HEK293 (cell line): ENCODE measurements around the gene FAM227B.

Experiments
- CTCF ChIA-PET: fragments of 350-600 bp; formaldehyde crosslinking; extraction: SDS; loops from one replicate; lab custom pipeline; 2021; ENCODE audit warnings: antibody characterized with exemption; lab: Yijun Ruan, JAX
- POLR2A ChIA-PET: fragments of 300-600 bp; formaldehyde crosslinking; extraction: SDS; loops from one replicate; lab custom pipeline; 2020; ENCODE audit warnings: antibody characterized with exemption, inconsistent platforms; lab: Yijun Ruan, JAX
- H3K27ac ChIP-seq: fragments of 200-500 bp; sonication (Bioruptor generic); 2 replicates; pipeline ENCODE4 v1.5.1; 2014; ENCODE audit warnings: low read depth, low read length, control low read depth, inconsistent platforms; ENCODE audit errors: extremely low read depth
- H3K36me3 ChIP-seq, 2 experiments: fragments of 200-500 bp in 1 of 2; sonication (Bioruptor generic) in 1 of 2; 1 replicate in 1 of 2; 2 replicates in 1 of 2; pipeline ENCODE4 v1.5.1; 2014 to 2017; ENCODE audit warnings: inconsistent platforms in 2 of 2, low read length in 2 of 2; ENCODE audit not compliant: control insufficient read depth in 2 of 2, insufficient read depth in 1 of 2
- H3K4me1 ChIP-seq: fragments of 200-500 bp; sonication (Bioruptor generic); 2 replicates; pipeline ENCODE4 v1.5.1; 2014; ENCODE audit warnings: mild to moderate bottlenecking, low read length, inconsistent platforms; ENCODE audit not compliant: control insufficient read depth, insufficient read depth
- H3K4me3 ChIP-seq: 2 replicates; pipeline ENCODE4 v1.5.1; 2011; ENCODE audit warnings: low read depth, mild to moderate bottlenecking, control low read depth, low read length, moderate library complexity
- H3K9me3 ChIP-seq: fragments of 200-500 bp; sonication (Bioruptor generic); 2 replicates; pipeline ENCODE4 v1.5.1; 2014; ENCODE audit warnings: low read depth, low read length, inconsistent platforms; ENCODE audit not compliant: control insufficient read depth, insufficient read depth
- GLI4 ChIP-seq: fragments of 450-650 bp; formaldehyde crosslinking; IDR thresholded peaks from 2 replicates; pipeline ENCODE4 v1.5.1; 2016; ENCODE audit warnings: missing biosample characterization, missing genetic modification characterization
- KLF1 ChIP-seq: fragments of 450-650 bp; formaldehyde crosslinking; IDR thresholded peaks from 2 replicates; pipeline ENCODE4 v1.5.1; 2016; ENCODE audit warnings: missing biosample characterization, missing genetic modification characterization
- KLF16 ChIP-seq: fragments of 450-650 bp; formaldehyde crosslinking; IDR thresholded peaks from 2 replicates; pipeline ENCODE4 v1.5.1; 2017; ENCODE audit warnings: missing biosample characterization, missing genetic modification characterization
- MYNN ChIP-seq: fragments of 450-650 bp; formaldehyde crosslinking; IDR thresholded peaks from 2 replicates; pipeline ENCODE4 v1.5.1; 2016; ENCODE audit warnings: missing biosample characterization, missing genetic modification characterization, borderline replicate concordance
- OSR2 ChIP-seq: fragments of 450-650 bp; formaldehyde crosslinking; IDR thresholded peaks from 2 replicates; pipeline ENCODE4 v1.5.1; 2016; ENCODE audit warnings: missing biosample characterization, missing genetic modification characterization
- PRDM6 ChIP-seq: fragments of 450-650 bp; formaldehyde crosslinking; IDR thresholded peaks from 2 replicates; pipeline ENCODE4 v1.5.1; 2017; ENCODE audit warnings: missing biosample characterization, missing genetic modification characterization
- TRIM28 ChIP-seq: IDR thresholded peaks from 2 replicates; pipeline ENCODE4 v1.6.1; 2011; ENCODE audit warnings: low read length, control low read depth, borderline replicate concordance
- ZBTB20 ChIP-seq: fragments of 450-650 bp; formaldehyde crosslinking; IDR thresholded peaks from 2 replicates; pipeline ENCODE4 v1.5.1; 2016; ENCODE audit warnings: missing biosample characterization, missing genetic modification characterization
- ZBTB49 ChIP-seq: fragments of 450-650 bp; formaldehyde crosslinking; IDR thresholded peaks from 2 replicates; pipeline ENCODE4 v1.5.1; 2016; ENCODE audit warnings: missing biosample characterization, missing genetic modification characterization, low read depth
- ZNF114 ChIP-seq: fragments of 450-650 bp; formaldehyde crosslinking; IDR thresholded peaks from 2 replicates; pipeline ENCODE4 v1.5.0; 2017; ENCODE audit warnings: missing biosample characterization, missing genetic modification characterization
- ZNF138 ChIP-seq: fragments of 450-650 bp; formaldehyde crosslinking; IDR thresholded peaks from 2 replicates; pipeline ENCODE4 v1.5.1; 2016; ENCODE audit warnings: missing biosample characterization, missing genetic modification characterization, borderline replicate concordance
- ZNF202 ChIP-seq: fragments of 450-650 bp; formaldehyde crosslinking; IDR thresholded peaks from 2 replicates; pipeline ENCODE4 v1.5.1; 2016; ENCODE audit warnings: missing biosample characterization, missing genetic modification characterization, borderline replicate concordance
- ZNF239 ChIP-seq: fragments of 450-650 bp; formaldehyde crosslinking; IDR thresholded peaks from 2 replicates; pipeline ENCODE4 v1.5.1; 2016; ENCODE audit warnings: missing biosample characterization, missing genetic modification characterization
- ZNF292 ChIP-seq: fragments of 450-650 bp; formaldehyde crosslinking; IDR thresholded peaks from 2 replicates; pipeline ENCODE4 v1.5.1; 2016; ENCODE audit warnings: low read depth, missing biosample characterization, missing genetic modification characterization, borderline replicate concordance
- ZNF366 ChIP-seq: fragments of 450-650 bp; formaldehyde crosslinking; conservative IDR thresholded peaks from 2 replicates; pipeline ENCODE4 v1.5.1; 2016; ENCODE audit warnings: missing biosample characterization, missing genetic modification characterization
- ZNF416 ChIP-seq: fragments of 450-650 bp; formaldehyde crosslinking; IDR thresholded peaks from 2 replicates; pipeline ENCODE4 v1.5.1; 2016; ENCODE audit warnings: missing biosample characterization, missing genetic modification characterization
- ZNF433 ChIP-seq: fragments of 450-650 bp; formaldehyde crosslinking; IDR thresholded peaks from 2 replicates; pipeline ENCODE4 v1.5.1; 2016; ENCODE audit warnings: missing biosample characterization, missing genetic modification characterization, low read depth
- ZNF530 ChIP-seq: fragments of 450-650 bp; formaldehyde crosslinking; IDR thresholded peaks from 2 replicates; pipeline ENCODE4 v1.5.1; 2016; ENCODE audit warnings: low read depth, missing biosample characterization, missing genetic modification characterization
- ZNF560 ChIP-seq: fragments of 450-650 bp; formaldehyde crosslinking; IDR thresholded peaks from 2 replicates; pipeline ENCODE4 v1.5.1; 2017; ENCODE audit warnings: missing biosample characterization, missing genetic modification characterization, borderline replicate concordance
- ZNF585B ChIP-seq: fragments of 450-650 bp; formaldehyde crosslinking; IDR thresholded peaks from 2 replicates; pipeline ENCODE4 v1.5.1; 2016; ENCODE audit warnings: missing biosample characterization, missing genetic modification characterization
- ZNF747 ChIP-seq: fragments of 450-650 bp; formaldehyde crosslinking; IDR thresholded peaks from 2 replicates; pipeline ENCODE4 v1.5.1; 2016; ENCODE audit warnings: missing biosample characterization, missing genetic modification characterization
- ZNF776 ChIP-seq: fragments of 450-650 bp; formaldehyde crosslinking; IDR thresholded peaks from 2 replicates; pipeline ENCODE4 v1.5.0; 2017; ENCODE audit warnings: missing biosample characterization, missing genetic modification characterization, borderline replicate concordance
- ZNF830 ChIP-seq: fragments of 450-650 bp; IDR thresholded peaks from 2 replicates; pipeline ENCODE4 v1.5.0; 2018; ENCODE audit warnings: missing biosample characterization, missing genetic modification characterization, low read depth, mild to moderate bottlenecking, moderate library complexity
- ZSCAN18 ChIP-seq: fragments of 450-650 bp; formaldehyde crosslinking; IDR thresholded peaks from 2 replicates; pipeline ENCODE4 v1.5.1; 2016; ENCODE audit warnings: missing biosample characterization, missing genetic modification characterization

FAM227B gene

GRCh38 chr15:49383266-49383665, 237.4 kb downstream of the FAM227B start (continued):
- no peak for TF ChIP-seq ZNF585B (tag by site-specific recombination)
- no peak for TF ChIP-seq KLF1 (tag by site-specific recombination)
- TF ChIP-seq ZBTB20 (tag by site-specific recombination) = no peak
- TF ChIP-seq ZNF202 (tag by site-specific recombination) = no peak
- TF ChIP-seq ZNF560 (tag by site-specific recombination) = no peak
- no peak for TF ChIP-seq OSR2 (tag by site-specific recombination)
- no peak for TF ChIP-seq ZNF530 (tag by site-specific recombination)
- TF ChIP-seq ZNF114 (tag by site-specific recombination) = no peak
- TF ChIP-seq ZNF138 (tag by site-specific recombination) = no peak
- TF ChIP-seq PRDM6 (tag by site-specific recombination) = no peak

- no peak overlapping the region for H3K4me3 ChIP-seq
- no peaks in the 10 kb centered on the region for H3K9me3 ChIP-seq
- no peaks in the 10 kb centered on the region for H3K36me3 ChIP-seq
- POLR2A ChIA-PET = no interaction called here
- TF ChIP-seq ZNF239 (tag by site-specific recombination) = no peak
- TF ChIP-seq, all 188 proteins: peak for 0
- H3K4me1 ChIP-seq = no peaks in the 10 kb centered on the region
- H3K27ac ChIP-seq = no peak overlapping the region
- CTCF ChIA-PET = no interaction called here
Measured at GRCh38 chr15:49382394-49382793, 238.2 kb downstream of the FAM227B start.

- no peak for TF ChIP-seq ZNF747 (tag by site-specific recombination)
- TF ChIP-seq ZNF366 = no peak
- no peak for TF ChIP-seq KLF16
- TF ChIP-seq ZNF776 (tag by site-specific recombination) = no peak
- TF ChIP-seq ZBTB49 = no peak
- TF ChIP-seq GLI4 (tag by site-specific recombination) = no peak
- CTCF ChIA-PET = no interaction called here
- H3K4me1 ChIP-seq = no peaks in the 10 kb centered on the region
- no peaks in the 10 kb centered on the region for H3K9me3 ChIP-seq
- H3K27ac ChIP-seq = no peak overlapping the region
- POLR2A ChIA-PET = no interaction called here
- H3K4me3 ChIP-seq = no peak overlapping the region
- H3K36me3 ChIP-seq = no peaks in the 10 kb centered on the region
Measured at GRCh38 chr15:49380912-49381311, 239.7 kb downstream of the FAM227B start.

GRCh38 chr15:49379996-49380395, 240.6 kb downstream of the FAM227B start:
- CTCF ChIA-PET = interaction anchor here (0.6 to 0.7 kb wide), 2 partner anchors 571 to 872 kb away, joined by 3 to 4 read pairs; no protein-coding TSS in a partner anchor

More at GRCh38 chr15:49379996-49380395, 240.6 kb downstream of the FAM227B start:
- H3K4me3 ChIP-seq = no peak overlapping the region
- H3K4me1 ChIP-seq = no peaks in the 10 kb centered on the region
- TF ChIP-seq TRIM28 (no peak), ZNF830 (no peak), ZNF433 (tag by site-specific recombination) (no peak), MYNN (tag by site-specific recombination) (no peak), ZNF292 (no peak), ZSCAN18 (tag by site-specific recombination) (no peak), ZNF416 (no peak)
- no peak overlapping the region for H3K27ac ChIP-seq
- no peaks in the 10 kb centered on the region for H3K36me3 ChIP-seq
- H3K9me3 ChIP-seq = no peaks in the 10 kb centered on the region
- POLR2A ChIA-PET = no interaction called here
